Islet of Langerhans (tissue), 1 donor: ENCODE measurements around the gene CLDN19.

ENCODE experiments used
- FAIRE-seq: peaks from one replicate; lab custom pipeline; 2011; peaks lifted over from hg19 to GRCh38; lab: Jason Lieb, UNC

The CLDN19 gene

DNA sequence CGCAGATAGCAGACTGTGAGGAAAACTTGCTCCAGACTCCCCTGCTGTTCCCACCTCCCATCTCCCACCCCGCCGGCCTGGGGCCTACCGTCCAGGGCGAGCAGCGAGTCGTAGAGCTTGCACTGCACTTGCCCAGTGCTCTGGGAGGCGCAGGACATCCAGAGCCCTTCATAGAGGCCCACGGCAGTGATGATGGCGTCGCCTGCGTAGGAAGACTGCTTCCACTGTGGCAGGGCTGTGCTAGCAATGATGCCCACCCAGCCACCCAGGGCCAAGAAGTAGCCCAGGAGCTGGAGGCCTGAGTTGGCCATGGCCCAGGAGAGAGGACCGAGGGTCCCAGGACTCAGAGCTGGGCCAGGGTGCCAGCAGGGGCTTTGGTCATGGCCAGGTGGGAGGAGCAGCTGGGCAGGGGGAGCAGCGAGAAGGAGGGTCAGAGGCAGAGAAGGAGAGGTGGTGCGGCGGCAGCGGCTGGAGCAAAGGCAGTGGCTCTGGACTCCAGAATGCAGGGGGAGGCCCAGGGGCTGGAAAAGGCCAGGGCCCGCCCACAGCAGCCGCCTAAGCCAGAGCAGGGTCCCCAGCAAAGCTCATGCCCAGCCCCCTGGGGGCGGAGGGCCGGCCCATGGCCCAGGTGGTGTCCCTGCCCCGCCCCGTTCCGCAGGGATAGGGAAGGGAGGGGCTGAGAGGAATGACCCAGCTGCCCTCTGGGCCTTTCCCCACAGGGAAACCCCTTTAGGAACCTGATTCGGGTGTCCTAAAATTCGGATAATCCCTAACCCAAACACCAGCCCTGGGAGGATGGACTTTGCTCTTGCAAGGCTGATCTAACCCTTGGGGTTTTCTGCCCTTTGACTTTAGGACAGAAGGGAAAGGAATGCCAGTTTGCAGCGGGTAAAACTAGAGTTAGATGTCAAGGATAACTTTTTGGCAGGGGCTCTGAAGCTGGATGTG lies at the start of gene CLDN19:
CLDN19 (minus strand) TSS at position 484 of the 948 bp plus-strand sequence; CDS start at position 311, 173 bp downstream.
- FAIRE-seq: no peak

GRCh38 chr1:42788021-42788420 lies 48.0 kb upstream of the CLDN19 start:
- no peak for FAIRE-seq

- no peak for FAIRE-seq
Measured at GRCh38 chr1:42786097-42786496, 46.1 kb upstream of the CLDN19 start.

DNA sequence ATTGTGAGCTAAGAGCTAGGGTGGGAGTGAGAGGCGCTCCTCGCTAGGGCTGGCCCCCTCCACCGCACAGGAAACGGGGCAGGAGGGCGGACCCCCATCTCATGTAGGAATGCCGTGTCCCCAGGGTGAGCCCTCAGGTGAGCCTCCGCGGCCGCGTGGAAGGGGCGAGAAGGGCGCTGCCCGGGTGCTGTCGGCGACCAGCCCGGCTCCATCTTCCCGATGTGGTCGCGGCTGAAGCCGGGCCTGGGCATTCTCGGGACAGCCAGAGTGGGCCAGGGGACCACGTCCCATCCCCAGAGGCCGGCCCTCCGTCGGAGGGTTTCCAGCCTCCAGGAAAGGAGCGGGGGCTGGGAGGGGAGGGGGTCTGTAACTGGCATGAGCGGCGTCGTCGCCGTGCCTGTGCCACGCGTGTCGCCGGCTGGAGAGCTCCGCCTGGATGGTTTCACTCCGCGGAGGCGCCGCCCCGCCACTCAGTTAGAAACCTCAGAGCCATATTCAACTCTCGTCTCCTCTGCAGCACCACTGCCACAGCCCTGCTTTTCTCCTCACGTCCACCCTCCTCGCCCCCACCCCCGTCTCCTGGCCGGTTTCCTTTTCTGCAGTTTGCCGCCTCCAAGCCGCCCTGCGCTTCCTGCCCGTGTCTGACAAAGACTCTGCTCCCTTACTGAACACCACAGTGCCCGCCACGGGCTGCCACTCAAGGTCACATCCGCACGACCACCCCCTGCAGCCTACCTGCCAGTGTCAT lies 45.1 kb upstream of the CLDN19 start, which contains the start of gene TMEM269:
TMEM269 (plus strand) TSS at position 46 of the 748 bp plus-strand sequence. CDS start 4,903 bp downstream, outside the sequence.
- no peak for FAIRE-seq

DNA sequence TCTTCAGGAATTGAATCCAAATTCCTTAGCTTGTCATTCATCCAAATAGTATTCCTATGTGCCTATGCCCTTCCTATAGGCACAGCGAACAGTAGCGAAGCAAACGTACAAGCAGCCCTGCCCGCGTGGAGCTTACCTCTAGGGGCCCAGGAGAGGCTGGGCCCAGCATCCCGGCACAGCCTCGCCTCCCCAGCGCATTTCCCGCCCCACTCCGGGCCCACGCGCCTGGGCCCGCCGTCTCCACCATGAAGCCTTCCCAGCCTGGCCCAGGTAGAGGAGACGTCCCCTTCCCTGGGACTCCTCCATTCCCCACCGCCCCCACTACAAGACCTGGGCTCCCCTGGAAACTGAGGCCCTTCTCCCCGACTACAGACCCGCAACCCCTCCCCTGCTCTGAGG lies 44.5 kb upstream of the CLDN19 start:
- no peak for FAIRE-seq

- FAIRE-seq: no peak
Measured at GRCh38 chr1:42783092-42783491, 43.1 kb upstream of the CLDN19 start.

- FAIRE-seq: no peak
Measured at GRCh38 chr1:42780176-42780575, 40.1 kb upstream of the CLDN19 start.

- no peak for FAIRE-seq
Measured at GRCh38 chr1:42779725-42780124, 39.7 kb upstream of the CLDN19 start.

- FAIRE-seq: no peak
Measured at GRCh38 chr1:42777852-42778251, 37.8 kb upstream of the CLDN19 start.

DNA sequence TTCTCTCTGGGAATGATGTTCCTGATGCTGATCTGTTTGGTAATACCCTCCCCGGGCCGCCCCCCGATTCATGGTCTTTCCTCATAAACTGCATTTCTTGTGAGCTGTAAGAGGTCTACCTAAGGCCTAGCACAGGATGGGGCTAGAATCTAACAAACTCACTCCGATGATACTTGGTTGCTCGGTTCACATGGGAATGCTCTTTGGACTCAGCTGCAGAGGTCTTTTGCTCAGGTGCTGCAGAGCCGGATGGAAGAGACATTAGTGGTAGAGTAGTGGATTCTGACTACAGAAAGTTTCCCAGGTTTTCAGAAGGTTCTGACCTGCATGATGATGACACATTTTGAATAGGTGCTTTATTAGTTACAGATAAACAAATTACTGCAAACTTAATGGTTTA lies 36.5 kb upstream of the CLDN19 start:
- no peak for FAIRE-seq

DNA sequence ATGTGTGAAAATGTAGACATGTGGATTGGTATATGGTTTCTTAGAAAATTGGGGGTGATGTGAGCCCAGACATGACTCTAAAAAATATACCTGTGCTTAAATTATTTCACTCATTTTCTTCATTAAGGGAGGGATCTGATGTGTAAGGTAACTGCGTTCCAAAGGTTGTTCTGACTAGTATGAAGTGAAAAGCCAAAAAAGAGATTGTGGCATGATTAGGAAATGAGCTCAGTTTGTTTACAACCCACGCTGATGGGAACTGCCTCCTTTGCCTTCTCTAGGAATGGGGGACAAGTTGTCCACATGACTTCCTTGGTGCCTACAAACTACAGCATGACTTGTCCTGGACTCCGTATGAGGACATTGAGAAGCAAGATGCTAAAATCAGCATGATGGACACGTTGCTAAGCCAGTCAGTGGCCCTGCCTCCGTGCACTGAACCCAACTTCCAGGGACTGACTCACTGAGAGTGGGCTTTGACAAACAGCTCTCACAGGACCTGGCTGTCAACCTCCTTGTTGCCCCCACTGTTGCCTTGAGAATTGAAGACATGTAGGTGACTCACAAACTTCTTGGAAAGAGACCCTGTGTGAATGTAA lies 35.0 kb upstream of the CLDN19 start:
- FAIRE-seq: no peak

GRCh38 chr1:42773420-42773819 lies 33.4 kb upstream of the CLDN19 start:
- FAIRE-seq: no peak

DNA sequence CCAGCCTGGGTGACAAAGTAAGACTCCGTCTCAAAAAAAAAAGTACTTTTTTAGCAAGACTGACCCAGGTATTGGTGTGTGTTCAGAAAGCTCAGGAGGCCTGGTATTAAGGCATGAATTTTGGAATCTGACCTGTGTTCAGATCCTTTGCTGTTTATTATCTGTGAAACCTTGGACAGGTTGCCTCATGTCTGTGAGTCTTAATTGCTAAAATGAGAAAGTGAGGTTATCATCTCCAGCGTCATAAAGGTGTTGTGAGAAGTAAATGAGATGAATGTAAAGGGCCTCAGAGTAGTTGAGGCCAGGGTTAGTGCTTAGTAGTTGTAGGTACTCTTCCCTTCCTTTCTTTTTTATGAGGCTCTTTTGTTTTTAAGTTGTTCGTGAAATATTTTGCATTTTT lies 29.8 kb upstream of the CLDN19 start:
- no peak for FAIRE-seq

DNA sequence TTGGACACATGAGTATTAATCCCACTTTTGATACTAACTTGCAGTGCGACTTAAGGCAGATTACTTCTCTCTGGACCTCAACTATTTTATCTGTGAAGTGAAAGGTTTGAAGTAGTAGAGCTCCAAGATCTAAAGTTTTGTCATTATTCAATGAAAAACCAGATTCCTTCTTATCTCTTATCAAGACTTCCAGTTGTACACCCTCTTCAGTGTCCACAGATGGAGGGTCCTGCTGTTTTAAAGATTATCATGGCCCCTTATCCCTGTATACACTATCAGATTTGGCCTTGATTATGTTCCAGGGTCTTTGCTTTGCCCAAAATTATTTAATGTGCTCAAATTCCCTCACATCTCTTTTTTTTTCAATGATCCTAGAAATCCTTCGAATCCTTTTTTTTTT lies 28.1 kb upstream of the CLDN19 start:
- FAIRE-seq: no peak

DNA sequence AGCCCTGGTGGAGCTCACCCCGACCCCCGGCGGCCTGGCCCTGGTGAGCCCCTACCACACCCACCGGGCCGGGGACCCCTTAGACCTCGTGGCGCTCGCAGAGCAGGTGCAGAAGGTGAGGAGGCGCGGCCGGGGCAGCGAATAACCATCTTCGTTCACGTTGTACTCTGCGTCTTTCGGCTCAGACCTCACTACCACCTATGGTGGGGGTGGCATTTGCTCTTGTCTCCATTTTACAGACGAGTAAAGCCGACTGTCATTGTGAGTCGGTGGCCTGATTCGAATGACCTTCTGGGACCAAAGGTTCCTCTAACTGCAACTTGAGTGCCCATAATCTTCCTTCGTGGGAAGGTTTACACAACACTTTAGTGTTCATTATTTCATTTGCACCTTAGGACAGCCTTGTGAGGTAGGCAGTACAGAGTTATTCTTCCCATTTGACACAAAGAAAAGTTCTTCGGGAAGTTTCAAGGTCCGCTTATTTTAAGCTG lies 27.5 kb upstream of the CLDN19 start:
- FAIRE-seq: no peak

GRCh38 chr1:42766741-42767509 lies 26.9 kb upstream of the CLDN19 start, which contains the start of the genes C1orf50 and P3H1:
C1orf50 (plus strand) TSS chr1:42767249; CDS start chr1:42767312, 63 bp downstream.
P3H1 (minus strand) TSS chr1:42767028; CDS start chr1:42766971, 57 bp downstream.
- FAIRE-seq: no peak

DNA sequence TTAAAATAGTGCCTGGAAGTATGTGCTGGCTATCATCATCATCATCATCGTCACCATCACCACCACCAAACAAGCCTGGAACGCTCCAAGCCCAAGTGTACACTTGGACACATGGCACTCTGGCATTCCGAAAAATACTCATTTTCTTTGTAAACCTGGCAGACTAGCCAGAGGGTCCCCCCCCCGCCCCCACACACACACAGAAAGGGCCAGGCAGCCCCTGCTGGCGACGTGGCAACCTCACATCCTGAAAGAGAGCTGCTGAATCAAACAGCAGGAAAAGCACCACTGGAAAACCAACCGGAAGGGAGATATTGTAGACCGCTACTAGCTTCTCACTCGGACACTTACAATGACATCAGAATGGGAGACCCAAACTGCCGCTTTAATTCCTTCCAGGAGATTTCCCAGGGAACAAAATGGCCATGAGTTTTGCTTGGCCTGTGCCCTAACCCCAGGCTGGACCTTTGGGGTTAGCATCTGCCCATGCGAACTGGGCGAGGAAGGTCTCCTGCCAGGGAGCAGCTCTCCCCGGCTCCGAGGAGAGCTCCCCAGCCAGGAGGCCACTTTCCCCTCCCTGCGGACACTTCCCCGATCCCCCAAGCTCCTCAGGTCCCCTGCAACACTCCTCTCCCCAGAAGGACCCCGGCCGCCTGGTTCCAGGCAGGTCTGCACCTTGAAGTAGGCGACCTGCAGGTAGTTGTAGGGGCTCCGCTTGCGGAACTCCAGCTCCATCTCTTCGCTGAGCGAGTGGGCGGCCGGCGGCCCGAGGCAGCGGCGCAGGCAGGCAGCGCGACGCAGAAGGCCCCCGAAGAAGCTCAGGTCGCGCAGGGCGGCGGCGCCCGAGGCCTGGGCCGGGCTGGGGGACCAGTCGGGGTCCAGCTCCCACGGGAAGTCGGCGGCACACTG lies 26.1 kb upstream of the CLDN19 start:
- FAIRE-seq: no peak

DNA sequence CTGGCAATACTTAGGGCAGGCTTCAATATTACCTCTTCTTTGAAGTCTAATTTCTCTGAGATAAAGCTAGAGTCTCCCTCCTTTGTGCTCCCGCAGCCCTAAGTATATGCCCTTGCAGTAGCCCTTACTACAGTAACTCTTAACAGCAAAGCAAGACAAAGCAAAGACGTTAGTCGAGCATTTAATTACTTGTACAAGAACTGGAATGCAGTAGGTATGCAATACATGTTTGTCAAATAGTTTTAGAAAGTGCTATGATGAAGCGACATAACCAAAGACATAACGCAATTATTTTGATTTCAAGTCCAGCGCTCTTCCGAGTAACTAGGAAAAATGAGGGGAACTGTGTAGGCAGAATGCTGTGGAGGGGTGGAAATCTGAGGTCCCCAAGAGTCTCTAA lies 25.2 kb upstream of the CLDN19 start:
- FAIRE-seq: no peak

- FAIRE-seq: no peak
Measured at GRCh38 chr1:42762269-42762668, 22.2 kb upstream of the CLDN19 start.

- no peak for FAIRE-seq
Measured at GRCh38 chr1:42761567-42761966, 21.5 kb upstream of the CLDN19 start.

DNA sequence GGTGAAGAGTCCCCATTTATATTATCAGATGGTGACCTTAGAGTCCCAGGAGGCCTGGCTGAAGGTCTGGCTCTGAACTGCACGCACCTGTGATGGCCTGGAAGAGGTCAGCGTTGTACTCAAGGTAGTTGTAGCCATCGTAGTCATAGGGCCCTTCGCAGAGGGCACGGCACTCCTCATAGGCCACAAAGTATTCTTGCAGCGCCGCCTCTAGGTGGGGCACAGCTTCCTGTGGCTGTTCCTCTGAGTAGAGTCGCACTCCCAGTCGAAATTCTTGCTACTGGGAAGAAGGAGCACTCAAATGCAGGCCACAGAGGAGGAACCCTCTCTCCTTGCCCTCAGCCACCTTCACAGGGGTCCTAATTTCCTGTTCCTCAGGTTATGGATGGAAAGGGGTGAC lies 19.1 kb upstream of the CLDN19 start:
- no peak for FAIRE-seq
